CD1c-positive myeloid dendritic cell (primary cell): Measurements from ENCODE around the gene ULK4.
"Not testable (repeated sequence)": the region's sequence is repeated elsewhere in the genome, so short reads cannot be mapped to it uniquely, and the experiment has no call there.

Experiments
- DNase-seq: peaks from one replicate; pipeline ENCODE4 v3.0.0-alpha.2; 2016; ENCODE audit errors: extremely low spot score

ULK4 gene

GRCh38 chr3:41961751-41962679 is at the start of gene ULK4:
ULK4 (minus strand) TSS chr3:41962103; CDS start chr3:41954759, 7,344 bp downstream.
- DNase-seq, result peak; percentile 99

GRCh38 chr3:42010530-42010929 is 48.6 kb upstream of the ULK4 start:
- peak; percentile 30 for DNase-seq

- DNase-seq, result no peak
Observed at GRCh38 chr3:42009456-42009855, 47.6 kb upstream of the ULK4 start.

- DNase-seq, result no peak
Observed at GRCh38 chr3:42007785-42008184, 45.9 kb upstream of the ULK4 start.

- DNase-seq, result no peak
Observed at GRCh38 chr3:42005401-42005800, 43.5 kb upstream of the ULK4 start.

GRCh38 chr3:42002790-42003189 is 40.9 kb upstream of the ULK4 start:
- DNase-seq, result no peak

GRCh38 chr3:42001777-42002176 is 39.9 kb upstream of the ULK4 start:
- DNase-seq, result peak; percentile 62

- no peak for DNase-seq
Observed at GRCh38 chr3:41999909-42000308, 38.0 kb upstream of the ULK4 start.

GRCh38 chr3:41997702-41998550 is 36.0 kb upstream of the ULK4 start:
- DNase-seq, result peak; percentile 36

- no peak for DNase-seq
Observed at GRCh38 chr3:41991437-41991836, 29.5 kb upstream of the ULK4 start.

- DNase-seq, result no peak
Observed at GRCh38 chr3:41989518-41989917, 27.6 kb upstream of the ULK4 start.

- no peak for DNase-seq
Observed at GRCh38 chr3:41987627-41988026, 25.7 kb upstream of the ULK4 start.

- no peak for DNase-seq
Observed at GRCh38 chr3:41986561-41986960, 24.7 kb upstream of the ULK4 start.

GRCh38 chr3:41985018-41985417 is 23.1 kb upstream of the ULK4 start:
- DNase-seq, result no peak

GRCh38 chr3:41983091-41983490 is 21.2 kb upstream of the ULK4 start:
- DNase-seq, result not testable (repeated sequence)

GRCh38 chr3:41977401-41977800 is 15.5 kb upstream of the ULK4 start:
- DNase-seq, result not testable (repeated sequence)

GRCh38 chr3:41975416-41976103 is 13.7 kb upstream of the ULK4 start:
- DNase-seq, result no peak

- DNase-seq, result no peak
Observed at GRCh38 chr3:41974223-41974622, 12.3 kb upstream of the ULK4 start.

- no peak for DNase-seq
Observed at GRCh38 chr3:41972802-41973201, 10.9 kb upstream of the ULK4 start.

GRCh38 chr3:41966206-41966605 is 4.3 kb upstream of the ULK4 start:
- no peak for DNase-seq

GRCh38 chr3:41963823-41964222 is 1.9 kb upstream of the ULK4 start:
- no peak for DNase-seq
